ENCODE data around the gene ATP13A3.

Gene ATP13A3

GRCh38 chr3:194474675-194475074 lies 12.1 kb downstream of the ATP13A3 start:
- DNase-seq: no peak

GRCh38 chr3:194472290-194472920 lies 14.4 kb downstream of the ATP13A3 start:
- DNase-seq: peak; percentile 38

DNA sequence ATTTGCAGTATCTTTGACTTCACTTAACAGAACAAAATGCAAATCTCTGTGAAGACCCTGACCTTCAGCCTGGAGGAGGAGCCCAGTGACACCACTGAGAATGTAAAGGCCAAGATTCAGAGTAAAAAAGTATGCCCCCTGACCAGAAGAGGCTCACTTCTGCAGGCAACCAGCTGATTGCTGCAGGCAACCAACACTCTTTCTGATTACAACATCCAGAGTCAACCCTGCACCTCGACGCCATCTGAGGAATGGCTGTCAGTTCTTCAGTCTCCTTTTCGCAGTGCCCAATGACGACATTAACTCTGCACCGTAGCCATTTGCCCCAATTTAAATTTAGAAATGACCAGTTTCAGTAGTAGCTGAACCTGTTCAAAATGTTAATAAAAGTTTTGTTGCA lies 14.9 kb downstream of the ATP13A3 start:
- DNase-seq: no peak

GRCh38 chr3:194470615-194471014 lies 16.2 kb downstream of the ATP13A3 start:
- DNase-seq: no peak

DNA sequence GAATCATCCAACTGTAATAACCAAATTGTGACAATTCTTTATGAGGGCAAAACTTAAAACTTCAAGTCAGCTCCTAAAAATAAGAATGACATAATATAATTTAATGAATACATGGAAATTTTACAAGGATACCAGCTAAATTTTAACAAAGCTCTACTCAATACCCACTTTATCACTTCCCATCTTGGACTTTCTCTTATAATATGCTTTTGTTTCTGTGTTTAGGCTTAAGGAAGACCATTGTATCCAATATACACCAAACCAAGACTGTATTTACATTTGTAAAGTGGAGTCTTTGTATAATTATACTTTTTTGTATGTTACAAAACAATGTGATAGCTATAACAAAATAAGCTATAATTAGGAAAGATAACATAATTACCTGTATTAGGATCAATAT lies 16.8 kb downstream of the ATP13A3 start:
- DNase-seq: no peak

DNA sequence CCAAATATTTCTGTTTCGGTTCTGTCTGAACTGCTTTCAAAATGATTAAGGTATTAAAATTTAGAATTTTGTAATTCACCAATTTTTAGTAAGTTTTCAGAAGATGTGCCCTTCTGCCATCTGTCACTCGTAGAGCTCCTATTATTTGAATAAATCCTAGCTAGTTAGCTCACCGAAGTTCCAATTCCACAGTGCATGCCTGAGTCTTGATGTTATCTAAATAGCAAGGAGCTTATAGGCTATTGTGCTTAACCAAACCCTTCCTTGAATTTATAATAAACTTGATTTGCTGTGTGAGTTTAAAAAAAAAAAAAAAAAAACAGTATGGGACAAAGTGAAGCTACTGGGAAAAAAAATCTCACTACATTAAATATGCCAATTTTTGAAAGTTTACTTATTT lies 18.7 kb downstream of the ATP13A3 start:
- no peak for DNase-seq

GRCh38 chr3:194466761-194467356 lies 19.9 kb downstream of the ATP13A3 start:
- no peak for DNase-seq

- DNase-seq: no peak
Measured at GRCh38 chr3:194465920-194466570, 20.8 kb downstream of the ATP13A3 start.

- DNase-seq: no peak
Measured at GRCh38 chr3:194465246-194465645, 21.6 kb downstream of the ATP13A3 start.

- no peak for DNase-seq
Measured at GRCh38 chr3:194464692-194465091, 22.1 kb downstream of the ATP13A3 start.

DNA sequence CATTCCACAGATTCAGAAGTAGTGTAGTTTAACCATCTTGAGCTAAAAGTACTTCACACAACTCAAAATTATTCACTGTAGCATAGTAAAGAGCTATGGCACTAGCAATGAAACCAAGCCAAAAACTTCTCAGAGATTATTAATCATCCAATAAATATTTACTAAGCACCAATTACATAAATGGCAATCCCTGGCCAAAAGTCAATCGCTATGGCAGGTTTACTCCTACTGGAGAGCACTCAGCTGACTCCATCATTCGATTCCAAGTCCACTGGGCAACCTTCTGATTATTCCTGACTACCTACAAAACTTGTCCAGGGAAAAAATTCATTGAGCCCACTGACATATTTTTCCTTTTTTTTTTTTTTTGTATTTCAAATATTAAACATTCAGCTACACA lies 23.9 kb downstream of the ATP13A3 start:
- DNase-seq: no peak

DNA sequence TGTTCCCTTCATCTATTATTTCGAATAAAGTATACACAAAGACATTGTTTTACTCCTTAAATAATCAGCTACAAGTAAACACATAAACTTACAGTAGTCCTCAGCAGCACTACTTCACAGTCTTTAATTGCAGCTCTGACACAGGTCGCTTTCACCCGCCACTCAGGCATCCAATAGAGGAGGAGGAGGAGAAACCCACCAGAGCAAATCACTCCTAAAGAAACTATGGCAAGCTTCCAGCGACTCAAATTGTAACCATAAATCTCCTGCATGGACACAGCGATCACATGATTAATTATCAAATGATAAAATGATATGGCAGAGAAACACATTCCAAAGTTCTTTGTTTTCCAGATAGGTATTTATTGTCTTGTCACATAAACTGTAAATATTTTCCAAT lies 26.2 kb downstream of the ATP13A3 start:
- peak; percentile 28 for DNase-seq

DNA sequence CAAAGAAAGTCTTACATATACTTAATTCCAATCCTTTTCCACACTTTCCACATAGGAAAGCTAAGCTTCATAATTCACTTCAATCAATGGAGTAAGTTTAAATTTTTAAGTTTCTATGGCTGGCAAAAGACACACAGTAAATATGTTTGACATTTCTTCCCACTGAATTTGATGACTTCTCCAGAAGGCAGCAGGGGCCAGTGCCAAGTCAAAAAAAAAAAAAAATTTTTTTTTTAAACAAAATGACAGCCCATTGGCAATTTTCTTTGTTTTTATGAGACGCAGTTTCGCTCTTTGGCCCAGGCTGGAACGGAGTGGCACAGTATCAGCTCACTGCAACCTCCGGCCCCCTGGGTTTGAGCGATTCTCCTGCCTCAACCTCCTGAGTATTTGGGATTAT lies 28.7 kb downstream of the ATP13A3 start:
- no peak for DNase-seq

DNA sequence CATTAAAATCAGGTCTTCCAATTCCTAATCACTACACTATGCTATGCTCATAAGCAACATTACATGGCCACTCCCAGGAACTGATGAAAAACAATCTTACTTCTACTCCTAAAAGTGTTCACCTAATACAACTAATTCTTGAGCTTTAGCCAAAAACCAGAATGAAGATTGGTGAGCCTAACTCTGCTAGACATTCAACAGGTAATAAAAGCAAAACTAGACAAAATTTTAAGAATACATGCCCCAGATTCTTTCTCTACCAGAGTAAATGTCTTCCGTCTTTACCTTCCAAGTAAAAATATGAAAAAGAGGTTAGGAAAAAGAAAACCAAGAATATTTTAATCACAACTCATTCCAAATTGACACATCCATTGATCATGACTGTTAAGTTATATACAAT lies 31.3 kb downstream of the ATP13A3 start:
- DNase-seq: no peak

GRCh38 chr3:194450341-194450740 lies 36.5 kb downstream of the ATP13A3 start:
- peak; percentile 38 for DNase-seq

GRCh38 chr3:194449913-194450312 lies 36.9 kb downstream of the ATP13A3 start:
- DNase-seq: no peak

DNA sequence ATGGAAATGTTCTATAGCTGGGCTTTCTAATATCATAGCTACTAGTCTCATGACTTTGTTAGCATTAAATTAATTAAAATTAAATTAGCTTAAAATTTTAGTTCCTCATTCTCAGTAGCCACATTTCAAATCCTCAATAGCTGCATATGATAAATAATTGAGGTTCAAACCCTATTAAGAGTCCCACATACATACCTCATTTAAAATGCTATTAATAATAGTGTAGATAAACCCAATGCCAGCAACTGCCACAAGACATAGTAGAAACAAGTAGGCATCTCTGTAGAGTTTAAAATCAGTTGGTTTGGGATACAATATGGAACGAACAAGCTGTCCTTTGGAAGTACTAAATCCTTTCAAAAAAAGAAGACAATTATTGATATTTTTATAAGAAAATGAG lies 39.1 kb downstream of the ATP13A3 start:
- DNase-seq: no peak

DNA sequence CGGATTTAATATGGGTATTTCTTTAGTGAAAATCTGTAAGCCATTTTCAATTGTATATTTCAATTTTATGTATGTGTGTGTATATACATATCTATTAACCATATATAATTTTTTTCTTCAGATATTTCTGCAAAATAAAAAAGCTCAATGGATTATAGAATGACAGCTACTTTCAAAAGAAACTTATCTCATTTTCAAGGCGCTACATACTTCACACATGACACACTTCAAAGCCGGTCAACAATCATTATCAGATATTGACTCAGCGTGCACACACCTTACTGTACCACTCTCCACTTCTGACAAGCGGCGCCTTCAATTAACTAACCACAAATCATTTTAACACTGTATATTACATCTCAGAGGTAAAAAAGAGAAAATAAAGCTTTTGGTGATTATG lies 39.6 kb downstream of the ATP13A3 start:
- DNase-seq: peak; percentile 15

GRCh38 chr3:194446754-194447153 lies 40.0 kb downstream of the ATP13A3 start:
- DNase-seq: no peak

GRCh38 chr3:194446172-194446571 lies 40.6 kb downstream of the ATP13A3 start:
- DNase-seq: no peak

- DNase-seq: no peak
Measured at GRCh38 chr3:194443901-194444300, 42.9 kb downstream of the ATP13A3 start.

GRCh38 chr3:194440756-194441155 lies 46.0 kb downstream of the ATP13A3 start:
- no peak for DNase-seq

GRCh38 chr3:194439881-194440550 lies 46.8 kb downstream of the ATP13A3 start:
- no peak for DNase-seq

GRCh38 chr3:194434503-194434902 lies 52.3 kb downstream of the ATP13A3 start:
- no peak for DNase-seq

Data from NCI-H2227 treated with DMSO at 0.1 percent for 48 hours (cell line).